Neural progenitor cell (in vitro differentiated cells): ENCODE data around the gene GPR161. TPM values are rescaled to one million over a fixed set of nuclear protein-coding genes. Genes with fewer than 3 reads are reported as not detected.

ENCODE experiments used
- DNase-seq: peaks from one replicate; pipeline ENCODE4 v3.0.0-alpha.2; 2016; ENCODE audit warnings: low spot score
- H2AFZ ChIP-seq: fragments of 200-600 bp; sonication (generic); replicated peaks from 2 replicates; pipeline ENCODE4 v1.6.1; 2016; ENCODE audit warnings: antibody characterized with exemption
- H3F3A ChIP-seq: fragments of 200-600 bp; sonication (generic); 2 replicates; pipeline ENCODE4 v1.6.1; 2016; ENCODE audit warnings: antibody characterized with exemption, low read depth
- H3K27ac ChIP-seq: fragments of 200-600 bp; sonication (generic); 2 replicates; pipeline ENCODE4 v1.5.1; 2016; ENCODE audit warnings: mild to moderate bottlenecking
- H3K27me3 ChIP-seq: fragments of 200-600 bp; sonication (generic); 2 replicates; pipeline ENCODE4 v1.6.1; 2016; ENCODE audit warnings: mild to moderate bottlenecking, moderate library complexity
- H3K36me3 ChIP-seq: fragments of 200-600 bp; sonication (generic); 2 replicates; pipeline ENCODE4 v1.5.1; 2016
- H3K4me1 ChIP-seq: fragments of 200-600 bp; sonication (generic); 2 replicates; pipeline ENCODE4 v1.6.1; 2016; ENCODE audit warnings: mixed run types
- H3K4me2 ChIP-seq: fragments of 200-600 bp; sonication (generic); 2 replicates; pipeline ENCODE4 v1.6.1; 2016
- H3K4me3 ChIP-seq: fragments of 200-600 bp; sonication (generic); 2 replicates; pipeline ENCODE4 v1.5.1; 2016
- H3K79me2 ChIP-seq: fragments of 200-600 bp; sonication (generic); 2 replicates; pipeline ENCODE4 v1.6.1; 2016; ENCODE audit warnings: low read depth
- H3K9ac ChIP-seq: fragments of 200-600 bp; sonication (generic); 2 replicates; pipeline ENCODE4 v1.6.1; 2016
- H3K9me3 ChIP-seq: fragments of 200-600 bp; sonication (generic); 2 replicates; pipeline ENCODE4 v1.5.1; 2016; ENCODE audit warnings: low read depth
- H4K20me1 ChIP-seq: fragments of 200-600 bp; sonication (generic); 2 replicates; pipeline ENCODE4 v1.6.1; 2016; ENCODE audit warnings: low read depth
- H3K27ac Mint-ChIP-seq: 3 replicates; pipeline ENCODE4 v1.8.0; 2021; ENCODE audit warnings: mixed read lengths
- H3K27me3 Mint-ChIP-seq: 2 replicates; pipeline ENCODE4 v1.8.0; 2022; ENCODE audit warnings: low read depth, mild to moderate bottlenecking, inconsistent platforms, moderate library complexity, mixed read lengths; ENCODE audit not compliant: insufficient read depth
- H3K36me3 Mint-ChIP-seq: 3 replicates; pipeline ENCODE4 v1.8.0; 2021; ENCODE audit warnings: mixed read lengths
- H3K4me1 Mint-ChIP-seq: 3 replicates; pipeline ENCODE4 v1.8.0; 2021; ENCODE audit warnings: mixed read lengths
- H3K4me3 Mint-ChIP-seq: 3 replicates; pipeline ENCODE4 v1.8.0; 2021; ENCODE audit warnings: mild to moderate bottlenecking, moderate library complexity, mixed read lengths
- H3K9me3 Mint-ChIP-seq: 3 replicates; pipeline ENCODE4 v1.8.0; 2020; ENCODE audit warnings: mixed read lengths
- CTCF ChIP-seq: fragments of 200-600 bp; sonication (generic); IDR thresholded peaks from 2 replicates; pipeline ENCODE4 v1.5.1; 2017; ENCODE audit warnings: antibody characterized with exemption, mild to moderate bottlenecking
- EZH2 ChIP-seq: fragments of 200-600 bp; sonication (generic); IDR thresholded peaks from 2 replicates; pipeline ENCODE4 v1.6.1; 2017; ENCODE audit warnings: antibody characterized with exemption, mild to moderate bottlenecking, moderate library complexity
- EZH2phosphoT487 ChIP-seq: fragments of 200-600 bp; sonication (generic); IDR thresholded peaks from 2 replicates; pipeline ENCODE4 v1.6.1; 2017; ENCODE audit warnings: antibody characterized with exemption
- total RNA-seq: library from RNA; depleted of rRNA; stranded (reverse); fragments of >200 nt; gene quantifications from 2 replicates; pipeline ENCODE4 v1.2.3, GENCODE V29; 2015; ENCODE audit warnings: low replicate concordance

Gene GPR161
- total RNA-seq, 1 donor from 2014 or later, result 21.1 TPM

GRCh38 chr1:168151935-168152334 is 15.2 kb upstream of the GPR161 start:
- Histone ChIP-seq H3K79me2 (no peaks in the 10 kb centered on the region), H3K27me3 (no peaks in the 10 kb centered on the region), H3K36me3 (no peaks in the 10 kb centered on the region), H4K20me1 (no peaks in the 10 kb centered on the region), H3K9me3 (no peaks in the 10 kb centered on the region), H3K27ac (no peak overlapping the region), H3F3A (no peaks in the 10 kb centered on the region), H2AFZ (no peak overlapping the region), H3K4me2 (no peak overlapping the region), H3K9ac (no peak overlapping the region), H3K4me1 (no peaks in the 10 kb centered on the region), H3K4me3 (no peak overlapping the region)
- TF ChIP-seq EZH2phosphoT487, result no peak
- no peak for TF ChIP-seq CTCF
- TF ChIP-seq EZH2, result no peak
- Mint-ChIP-seq H3K4me1 (no peaks in the 10 kb centered on the region), H3K36me3 (no peaks in the 10 kb centered on the region), H3K4me3 (no peak overlapping the region), H3K27me3 (peaks cover 4% of the 10 kb centered on the region), H3K27ac (no peak overlapping the region), H3K9me3 (peaks cover 7% of the 10 kb centered on the region)
- DNase-seq, result no peak

- Mint-ChIP-seq H3K4me1 (peaks cover 5% of the 10 kb centered on the region), H3K27me3 (peaks cover 8% of the 10 kb centered on the region), H3K36me3 (no peaks in the 10 kb centered on the region), H3K4me3 (no peak overlapping the region), H3K27ac (no peak overlapping the region), H3K9me3 (peaks cover 2% of the 10 kb centered on the region)
- H3K4me2 ChIP-seq, result no peak overlapping the region
- H3K27me3 ChIP-seq, result no peaks in the 10 kb centered on the region
- H3K4me1 ChIP-seq, result peaks cover 4% of the 10 kb centered on the region
- DNase-seq, result no peak
- H4K20me1 ChIP-seq, result no peaks in the 10 kb centered on the region
- no peaks in the 10 kb centered on the region for H3K79me2 ChIP-seq
- H3K27ac ChIP-seq, result no peak overlapping the region
- no peak overlapping the region for H2AFZ ChIP-seq
- no peak overlapping the region for H3K9ac ChIP-seq
- H3K36me3 ChIP-seq, result no peaks in the 10 kb centered on the region
- no peaks in the 10 kb centered on the region for H3K9me3 ChIP-seq
- H3K4me3 ChIP-seq, result no peak overlapping the region
- TF ChIP-seq EZH2phosphoT487 (no peak), CTCF (no peak), EZH2 (no peak)
- no peaks in the 10 kb centered on the region for H3F3A ChIP-seq
These were observed 13.6 kb upstream of the GPR161 start for GRCh38 chr1:168150283-168150682.

GRCh38 chr1:168148916-168149315 is 12.2 kb upstream of the GPR161 start:
- no peaks in the 10 kb centered on the region for H3K27me3 ChIP-seq
- no peaks in the 10 kb centered on the region for H3K9me3 ChIP-seq
- H3K36me3 Mint-ChIP-seq, result no peaks in the 10 kb centered on the region
- no peaks in the 10 kb centered on the region for H3K9me3 Mint-ChIP-seq
- peaks cover 8% of the 10 kb centered on the region for H3K4me1 Mint-ChIP-seq
- peaks cover 5% of the 10 kb centered on the region for H3K27me3 Mint-ChIP-seq
- peaks cover 4% of the 10 kb centered on the region for H3K4me1 ChIP-seq
- no peaks in the 10 kb centered on the region for H3K79me2 ChIP-seq
- no peak for TF ChIP-seq EZH2
- no peak for TF ChIP-seq CTCF
- TF ChIP-seq EZH2phosphoT487, result no peak
- no peaks in the 10 kb centered on the region for H3K36me3 ChIP-seq
- H3K4me2 ChIP-seq, result no peak overlapping the region
- H2AFZ ChIP-seq, result no peak overlapping the region
- H3K4me3 Mint-ChIP-seq, result no peak overlapping the region
- H3K9ac ChIP-seq, result no peak overlapping the region
- H3K4me3 ChIP-seq, result no peak overlapping the region
- H3K27ac ChIP-seq, result no peak overlapping the region
- no peak for DNase-seq
- no peaks in the 10 kb centered on the region for H3F3A ChIP-seq
- H4K20me1 ChIP-seq, result no peaks in the 10 kb centered on the region
- no peak overlapping the region for H3K27ac Mint-ChIP-seq
